ENCODE data around the gene AQP12B. TPM values are rescaled to one million over a fixed set of nuclear protein-coding genes. Genes with fewer than 3 reads are reported as not detected.

The AQP12B gene
- total and polyA plus RNA-seq, 4 donors: not detected

DNA sequence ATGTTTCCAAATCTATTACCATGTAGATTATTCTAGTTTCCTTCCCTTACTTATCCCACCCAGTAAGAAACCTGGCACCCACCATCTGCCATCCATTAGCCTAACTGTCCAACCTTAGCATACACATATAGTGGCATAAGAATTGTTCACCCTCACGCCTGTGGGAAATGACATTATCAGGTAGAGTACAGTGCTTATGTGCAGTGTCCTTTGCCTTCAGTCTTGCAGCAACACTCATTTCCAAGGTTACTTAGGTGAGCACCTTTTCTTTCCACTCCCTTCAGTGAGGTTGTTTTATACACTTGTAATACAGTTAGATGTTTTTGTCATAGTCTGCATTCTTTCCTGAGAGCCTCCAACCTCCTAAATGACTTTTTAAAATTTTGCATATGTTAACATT lies 18.1 kb downstream of the AQP12B start:
- no peaks in the 10 kb centered on the region for H3K36me3 ChIP-seq (ENCODE audit: control insufficient read depth in 4 of 4, insufficient read depth in 3 of 4, low read depth in 1 of 4, low read length in 3 of 4)
- no peaks in the 10 kb centered on the region for H3K27me3 ChIP-seq (ENCODE audit: control insufficient read depth in 4 of 4, insufficient read depth in 4 of 4, low read length in 3 of 4)
- no peak overlapping the region for H3K27ac ChIP-seq (ENCODE audit: low read depth in 1 of 2, low read length in 2 of 2)
- TF ChIP-seq HNF4A (conservative IDR thresholded peaks at IDR 0.05) (no peak), EGR1 (IDR thresholded peaks at IDR 0.05; ENCODE audit: low read depth in 2 of 2) (no peak), HNF4G (IDR thresholded peaks at IDR 0.05) (no peak), FOXA2 (IDR thresholded peaks at IDR 0.05) (no peak), TAF1 (conservative IDR thresholded peaks at IDR 0.05) (no peak)
- TF ChIP-seq, protein P1, sequence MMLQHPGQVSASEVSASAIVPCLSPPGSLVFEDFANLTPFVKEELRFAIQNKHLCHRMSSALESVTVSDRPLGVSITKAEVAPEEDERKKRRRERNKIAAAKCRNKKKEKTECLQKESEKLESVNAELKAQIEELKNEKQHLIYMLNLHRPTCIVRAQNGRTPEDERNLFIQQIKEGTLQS (IDR thresholded peaks at IDR 0.05): no peak
- peaks cover 2 to 15% (median 3%) of the 10 kb centered on the region in 4 donors for H3K9me3 ChIP-seq (ENCODE audit: control insufficient read depth in 4 of 4, low read length in 3 of 4)
- H3K4me1 ChIP-seq (ENCODE audit: control insufficient read depth in 4 of 4, insufficient read depth in 4 of 4, low read length in 3 of 4): no peaks in the 10 kb centered on the region
- DNase-seq (ENCODE audit: low spot score): no peak
- no peak overlapping the region for H3K9ac ChIP-seq (ENCODE audit: low read depth in 1 of 2, low read length in 2 of 2)
- H3K4me3 ChIP-seq (ENCODE audit: low read depth in 1 of 3, low read length in 3 of 3): no peak overlapping the region
- 68% methylated on average over 1 of the region's 1 CpG for WGBS

DNA sequence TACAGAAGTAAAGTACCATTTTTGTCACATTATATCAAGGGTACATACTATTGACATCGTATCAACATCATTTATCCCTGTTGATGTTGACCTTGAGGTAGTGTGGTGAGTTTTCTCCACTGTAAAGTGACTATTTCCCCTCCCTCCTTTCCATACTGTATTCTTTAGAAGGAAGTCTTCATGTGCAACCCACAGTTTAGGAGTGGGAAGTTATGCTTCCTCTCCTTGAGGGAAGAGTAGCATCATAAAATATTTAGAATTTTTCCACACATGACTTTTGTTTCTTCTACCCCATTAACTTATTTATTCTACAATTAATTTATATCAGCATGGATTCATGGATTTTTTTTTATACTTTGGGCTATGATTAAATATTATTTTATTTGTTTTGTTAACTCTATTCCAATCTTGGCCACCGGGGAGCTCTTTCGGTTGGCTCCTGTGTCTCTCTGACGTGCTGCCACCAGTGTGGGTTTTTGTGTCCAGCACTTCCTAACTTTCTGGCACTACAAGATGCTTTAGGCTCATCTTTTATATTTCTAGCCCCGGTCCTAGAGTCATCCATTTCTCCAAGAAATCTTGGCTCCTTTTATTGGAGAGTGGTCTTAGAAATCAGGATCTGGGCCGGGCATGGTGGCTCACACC lies 19.0 kb downstream of the AQP12B start:
- Histone ChIP-seq H3K4me1 (ENCODE audit: control insufficient read depth in 4 of 4, insufficient read depth in 4 of 4, low read length in 3 of 4) (no peaks in the 10 kb centered on the region), H3K9ac (ENCODE audit: low read depth in 1 of 2, low read length in 2 of 2) (no peak overlapping the region)
- WGBS: 72% methylated on average over 6 of the region's 6 CpGs

More for the DNA sequence above, 19.0 kb downstream of the AQP12B start:
- Histone ChIP-seq H3K27ac (ENCODE audit: low read depth in 1 of 2, low read length in 2 of 2) (no peak overlapping the region), H3K4me3 (ENCODE audit: low read depth in 1 of 3, low read length in 3 of 3) (no peak overlapping the region), H3K9me3 (ENCODE audit: control insufficient read depth in 4 of 4, low read length in 3 of 4) (peaks cover 2 to 15% (median 3%) of the 10 kb centered on the region in 4 donors), H3K27me3 (ENCODE audit: control insufficient read depth in 4 of 4, insufficient read depth in 4 of 4, low read length in 3 of 4) (no peaks in the 10 kb centered on the region), H3K36me3 (ENCODE audit: control insufficient read depth in 4 of 4, insufficient read depth in 3 of 4, low read depth in 1 of 4, low read length in 3 of 4) (no peaks in the 10 kb centered on the region)
- DNase-seq (ENCODE audit: low spot score): no peak
- TF ChIP-seq, protein P2, sequence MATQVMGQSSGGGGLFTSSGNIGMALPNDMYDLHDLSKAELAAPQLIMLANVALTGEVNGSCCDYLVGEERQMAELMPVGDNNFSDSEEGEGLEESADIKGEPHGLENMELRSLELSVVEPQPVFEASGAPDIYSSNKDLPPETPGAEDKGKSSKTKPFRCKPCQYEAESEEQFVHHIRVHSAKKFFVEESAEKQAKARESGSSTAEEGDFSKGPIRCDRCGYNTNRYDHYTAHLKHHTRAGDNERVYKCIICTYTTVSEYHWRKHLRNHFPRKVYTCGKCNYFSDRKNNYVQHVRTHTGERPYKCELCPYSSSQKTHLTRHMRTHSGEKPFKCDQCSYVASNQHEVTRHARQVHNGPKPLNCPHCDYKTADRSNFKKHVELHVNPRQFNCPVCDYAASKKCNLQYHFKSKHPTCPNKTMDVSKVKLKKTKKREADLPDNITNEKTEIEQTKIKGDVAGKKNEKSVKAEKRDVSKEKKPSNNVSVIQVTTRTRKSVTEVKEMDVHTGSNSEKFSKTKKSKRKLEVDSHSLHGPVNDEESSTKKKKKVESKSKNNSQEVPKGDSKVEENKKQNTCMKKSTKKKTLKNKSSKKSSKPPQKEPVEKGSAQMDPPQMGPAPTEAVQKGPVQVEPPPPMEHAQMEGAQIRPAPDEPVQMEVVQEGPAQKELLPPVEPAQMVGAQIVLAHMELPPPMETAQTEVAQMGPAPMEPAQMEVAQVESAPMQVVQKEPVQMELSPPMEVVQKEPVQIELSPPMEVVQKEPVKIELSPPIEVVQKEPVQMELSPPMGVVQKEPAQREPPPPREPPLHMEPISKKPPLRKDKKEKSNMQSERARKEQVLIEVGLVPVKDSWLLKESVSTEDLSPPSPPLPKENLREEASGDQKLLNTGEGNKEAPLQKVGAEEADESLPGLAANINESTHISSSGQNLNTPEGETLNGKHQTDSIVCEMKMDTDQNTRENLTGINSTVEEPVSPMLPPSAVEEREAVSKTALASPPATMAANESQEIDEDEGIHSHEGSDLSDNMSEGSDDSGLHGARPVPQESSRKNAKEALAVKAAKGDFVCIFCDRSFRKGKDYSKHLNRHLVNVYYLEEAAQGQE (IDR thresholded peaks at IDR 0.05): no peak
- TF ChIP-seq JUND (IDR thresholded peaks at IDR 0.05) (no peak), TAF1 (conservative IDR thresholded peaks at IDR 0.05) (no peak)
- TF ChIP-seq, protein P3, sequence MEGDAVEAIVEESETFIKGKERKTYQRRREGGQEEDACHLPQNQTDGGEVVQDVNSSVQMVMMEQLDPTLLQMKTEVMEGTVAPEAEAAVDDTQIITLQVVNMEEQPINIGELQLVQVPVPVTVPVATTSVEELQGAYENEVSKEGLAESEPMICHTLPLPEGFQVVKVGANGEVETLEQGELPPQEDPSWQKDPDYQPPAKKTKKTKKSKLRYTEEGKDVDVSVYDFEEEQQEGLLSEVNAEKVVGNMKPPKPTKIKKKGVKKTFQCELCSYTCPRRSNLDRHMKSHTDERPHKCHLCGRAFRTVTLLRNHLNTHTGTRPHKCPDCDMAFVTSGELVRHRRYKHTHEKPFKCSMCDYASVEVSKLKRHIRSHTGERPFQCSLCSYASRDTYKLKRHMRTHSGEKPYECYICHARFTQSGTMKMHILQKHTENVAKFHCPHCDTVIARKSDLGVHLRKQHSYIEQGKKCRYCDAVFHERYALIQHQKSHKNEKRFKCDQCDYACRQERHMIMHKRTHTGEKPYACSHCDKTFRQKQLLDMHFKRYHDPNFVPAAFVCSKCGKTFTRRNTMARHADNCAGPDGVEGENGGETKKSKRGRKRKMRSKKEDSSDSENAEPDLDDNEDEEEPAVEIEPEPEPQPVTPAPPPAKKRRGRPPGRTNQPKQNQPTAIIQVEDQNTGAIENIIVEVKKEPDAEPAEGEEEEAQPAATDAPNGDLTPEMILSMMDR (IDR thresholded peaks at IDR 0.05; ENCODE audit: low read depth, low read length, missing input control): no peak
- TF ChIP-seq, protein P4, sequence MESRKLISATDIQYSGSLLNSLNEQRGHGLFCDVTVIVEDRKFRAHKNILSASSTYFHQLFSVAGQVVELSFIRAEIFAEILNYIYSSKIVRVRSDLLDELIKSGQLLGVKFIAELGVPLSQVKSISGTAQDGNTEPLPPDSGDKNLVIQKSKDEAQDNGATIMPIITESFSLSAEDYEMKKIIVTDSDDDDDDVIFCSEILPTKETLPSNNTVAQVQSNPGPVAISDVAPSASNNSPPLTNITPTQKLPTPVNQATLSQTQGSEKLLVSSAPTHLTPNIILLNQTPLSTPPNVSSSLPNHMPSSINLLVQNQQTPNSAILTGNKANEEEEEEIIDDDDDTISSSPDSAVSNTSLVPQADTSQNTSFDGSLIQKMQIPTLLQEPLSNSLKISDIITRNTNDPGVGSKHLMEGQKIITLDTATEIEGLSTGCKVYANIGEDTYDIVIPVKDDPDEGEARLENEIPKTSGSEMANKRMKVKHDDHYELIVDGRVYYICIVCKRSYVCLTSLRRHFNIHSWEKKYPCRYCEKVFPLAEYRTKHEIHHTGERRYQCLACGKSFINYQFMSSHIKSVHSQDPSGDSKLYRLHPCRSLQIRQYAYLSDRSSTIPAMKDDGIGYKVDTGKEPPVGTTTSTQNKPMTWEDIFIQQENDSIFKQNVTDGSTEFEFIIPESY (IDR thresholded peaks at IDR 0.05): no peak

Measured in liver (tissue), 9 donors.